ENCODE data around the gene C10orf90. TPM values are rescaled to one million over a fixed set of nuclear protein-coding genes. Genes with fewer than 3 reads are reported as not detected.

C10orf90 gene
- total RNA-seq, 2 donors from 2014 or later, result 0.43 TPM; not detected in 1

GRCh38 chr10:126478546-126478945, 191.9 kb downstream of the C10orf90 start:
- no peak overlapping the region for H3K4me3 ChIP-seq
- H3K4me1 ChIP-seq, result no peaks in the 10 kb centered on the region
- no peaks in the 10 kb centered on the region for H3K36me3 ChIP-seq
- H3K27ac ChIP-seq, result no peak overlapping the region
- no peak for TF ChIP-seq CTCF (IDR thresholded peaks at IDR 0.05)
- H3K9me3 ChIP-seq, result no peaks in the 10 kb centered on the region
- peak; percentile 7 for DNase-seq (ENCODE audit: low spot score)
- no peaks in the 10 kb centered on the region for H3K27me3 ChIP-seq

GRCh38 chr10:126476246-126476645, 194.2 kb downstream of the C10orf90 start:
- DNase-seq (ENCODE audit: low spot score), result peak; percentile 47
- no peak for TF ChIP-seq CTCF (IDR thresholded peaks at IDR 0.05)
- H3K27ac ChIP-seq, result no peak overlapping the region
- no peaks in the 10 kb centered on the region for H3K9me3 ChIP-seq
- no peaks in the 10 kb centered on the region for H3K4me1 ChIP-seq
- H3K36me3 ChIP-seq, result no peaks in the 10 kb centered on the region
- no peaks in the 10 kb centered on the region for H3K27me3 ChIP-seq
- no peak overlapping the region for H3K4me3 ChIP-seq

GRCh38 chr10:126475074-126475691, 195.3 kb downstream of the C10orf90 start:
- H3K4me3 ChIP-seq, result no peak overlapping the region
- TF ChIP-seq CTCF (IDR thresholded peaks at IDR 0.05), result no peak
- no peaks in the 10 kb centered on the region for H3K9me3 ChIP-seq
- DNase-seq (ENCODE audit: low spot score), result no peak
- no peaks in the 10 kb centered on the region for H3K27me3 ChIP-seq
- H3K36me3 ChIP-seq, result no peaks in the 10 kb centered on the region
- no peak overlapping the region for H3K27ac ChIP-seq
- no peaks in the 10 kb centered on the region for H3K4me1 ChIP-seq

GRCh38 chr10:126474031-126474430, 196.5 kb downstream of the C10orf90 start:
- Histone ChIP-seq H3K9me3 (no peaks in the 10 kb centered on the region), H3K4me1 (no peaks in the 10 kb centered on the region), H3K4me3 (no peak overlapping the region), H3K27ac (no peak overlapping the region), H3K36me3 (no peaks in the 10 kb centered on the region), H3K27me3 (no peaks in the 10 kb centered on the region)
- no peak for TF ChIP-seq CTCF (IDR thresholded peaks at IDR 0.05)
- DNase-seq (ENCODE audit: low spot score), result peak; percentile 53

- Histone ChIP-seq H3K4me1 (no peaks in the 10 kb centered on the region), H3K4me3 (no peak overlapping the region), H3K36me3 (no peaks in the 10 kb centered on the region), H3K27me3 (no peaks in the 10 kb centered on the region), H3K9me3 (no peaks in the 10 kb centered on the region), H3K27ac (no peak overlapping the region)
- TF ChIP-seq CTCF (IDR thresholded peaks at IDR 0.05), result no peak
- no peak for DNase-seq (ENCODE audit: low spot score)
Measured at GRCh38 chr10:126470991-126471390, 199.5 kb downstream of the C10orf90 start.

GRCh38 chr10:126469692-126470091, 200.8 kb downstream of the C10orf90 start:
- Histone ChIP-seq H3K4me3 (no peak overlapping the region), H3K27ac (no peak overlapping the region), H3K36me3 (no peaks in the 10 kb centered on the region), H3K4me1 (no peaks in the 10 kb centered on the region), H3K9me3 (no peaks in the 10 kb centered on the region), H3K27me3 (no peaks in the 10 kb centered on the region)
- TF ChIP-seq CTCF (IDR thresholded peaks at IDR 0.05), result no peak
- DNase-seq (ENCODE audit: low spot score), result no peak

Measured in right atrium auricular region (tissue), 2 donors.